Tongue (tissue), 2 donors: Measurements from ENCODE around the gene STIM2. TPM values are rescaled to one million over a fixed set of nuclear protein-coding genes. Genes with fewer than 3 reads are reported as not detected.

Experiments used
- DNase-seq: peaks from one replicate; pipeline ENCODE4 v3.0.0-alpha.2; 2015
- total RNA-seq: library from RNA; depleted of rRNA; stranded (reverse); fragments of >200 nt; gene quantifications from one replicate; pipeline ENCODE4 v1.2.3, GENCODE V29; 2014

The STIM2 gene
- total RNA-seq, 1 donor from 2014 or later: 25.4 TPM

GRCh38 chr4:26837993-26838842, 22.4 kb upstream of the STIM2 start:
- DNase-seq: no peak

- peak; percentile 52 for DNase-seq
These were observed 21.6 kb upstream of the STIM2 start for GRCh38 chr4:26839016-26839415.

GRCh38 chr4:26839534-26839951, 21.1 kb upstream of the STIM2 start:
- peak; percentile 55 for DNase-seq

GRCh38 chr4:26840786-26841185, 19.9 kb upstream of the STIM2 start:
- no peak for DNase-seq

- DNase-seq: no peak
These were observed 17.7 kb upstream of the STIM2 start for GRCh38 chr4:26842911-26843310.

GRCh38 chr4:26850528-26850927, 10.1 kb upstream of the STIM2 start:
- no peak for DNase-seq

GRCh38 chr4:26851129-26851528, 9.5 kb upstream of the STIM2 start:
- DNase-seq: no peak

- peak; percentile 45 for DNase-seq
These were observed 5.9 kb upstream of the STIM2 start for GRCh38 chr4:26854701-26855100.

GRCh38 chr4:26856906-26857277, 3.7 kb upstream of the STIM2 start:
- no peak for DNase-seq

GRCh38 chr4:26857278-26858034, 3.2 kb upstream of the STIM2 start:
- DNase-seq: peak; percentile 95

- DNase-seq: peak; percentile 34
These were observed 2.4 kb upstream of the STIM2 start for GRCh38 chr4:26858035-26858918.

GRCh38 chr4:26858947-26859401, 1.7 kb upstream of the STIM2 start:
- peak; percentile 53 for DNase-seq

- DNase-seq: peak; percentile 49
These were observed 882 bp upstream of the STIM2 start for GRCh38 chr4:26859762-26860156.

- peak; percentile 70 for DNase-seq
These were observed 337 bp downstream of the STIM2 start for GRCh38 chr4:26860922-26861433.

- peak; percentile 87 for DNase-seq
These were observed 969 bp downstream of the STIM2 start for GRCh38 chr4:26861434-26862186.

GRCh38 chr4:26862381-26862915, 1.8 kb downstream of the STIM2 start:
- DNase-seq: peak; percentile 30

- no peak for DNase-seq
These were observed 2.9 kb downstream of the STIM2 start for GRCh38 chr4:26863512-26863911.

GRCh38 chr4:26864899-26865298, 4.3 kb downstream of the STIM2 start:
- DNase-seq: no peak

- no peak for DNase-seq
These were observed 5.6 kb downstream of the STIM2 start for GRCh38 chr4:26866203-26866602.

- no peak for DNase-seq
These were observed 6.1 kb downstream of the STIM2 start for GRCh38 chr4:26866781-26867180.
